GM21526 (cell line): ENCODE data around the gene UMAD1.

Source experiments
- ATAC-seq: cut with Tn5 transposase; IDR thresholded peaks from one replicate; pipeline ENCODE4 v1.9.1; 2021; ENCODE audit warnings: moderate library complexity; ENCODE audit not compliant: unreplicated experiment, low FRiP score

The UMAD1 gene

GRCh38 chr7:7761340-7761973, 120.9 kb downstream of the UMAD1 start:
- peak; percentile 35 for ATAC-seq

- ATAC-seq = peak; percentile 59
Observed at GRCh38 chr7:7761974-7762779, 121.6 kb downstream of the UMAD1 start.

GRCh38 chr7:7764520-7765396, 124.2 kb downstream of the UMAD1 start:
- ATAC-seq = no peak

- ATAC-seq = peak; percentile 48
Observed at GRCh38 chr7:7765422-7765821, 124.9 kb downstream of the UMAD1 start.

GRCh38 chr7:7766671-7767070, 126.1 kb downstream of the UMAD1 start:
- no peak for ATAC-seq

- ATAC-seq = no peak
Observed at GRCh38 chr7:7768977-7769709, 128.6 kb downstream of the UMAD1 start.

GRCh38 chr7:7769710-7770627, 129.4 kb downstream of the UMAD1 start:
- ATAC-seq = no peak

- ATAC-seq = no peak
Observed at GRCh38 chr7:7771452-7771851, 130.9 kb downstream of the UMAD1 start.

- ATAC-seq = peak; percentile 54
Observed at GRCh38 chr7:7772397-7772821, 131.9 kb downstream of the UMAD1 start.

- peak; percentile 48 for ATAC-seq
Observed at GRCh38 chr7:7773334-7774309, 133.1 kb downstream of the UMAD1 start.

- no peak for ATAC-seq
Observed at GRCh38 chr7:7779888-7780287, 139.3 kb downstream of the UMAD1 start.

- ATAC-seq = no peak
Observed at GRCh38 chr7:7783001-7783400, 142.4 kb downstream of the UMAD1 start.

- no peak for ATAC-seq
Observed at GRCh38 chr7:7785344-7785973, 144.9 kb downstream of the UMAD1 start.

- ATAC-seq = no peak
Observed at GRCh38 chr7:7786595-7786994, 146.0 kb downstream of the UMAD1 start.

GRCh38 chr7:7789551-7789988, 149.0 kb downstream of the UMAD1 start:
- peak; percentile 81 for ATAC-seq

GRCh38 chr7:7790041-7790741, 149.6 kb downstream of the UMAD1 start:
- ATAC-seq = no peak

GRCh38 chr7:7791523-7791922, 151.0 kb downstream of the UMAD1 start:
- ATAC-seq = no peak
